Body of pancreas (tissue), 4 donors: ENCODE measurements around the gene IQSEC1. TPM values are rescaled to one million over a fixed set of nuclear protein-coding genes. Genes with fewer than 3 reads are reported as not detected.

Source experiments
- ATAC-seq: fragments of 150-250 bp; one replicate; pipeline ENCODE4 v1.9.1; 2016
- DNase-seq, 4 donors: peaks; one replicate each; pipeline ENCODE4 v3.0.0-alpha.2; 2019
- H3K27ac ChIP-seq, 4 donors: fragments of 200-600 bp; sonication (generic); 1 replicate in 3 of 4; 2 replicates in 1 of 4; pipeline versions ENCODE4 v1.5.1 to v1.6.1; 2016 to 2019; ENCODE audit warnings: mild to moderate bottlenecking in 1 of 4, mixed read lengths in 1 of 4, moderate library complexity in 1 of 4
- H3K27me3 ChIP-seq, 2 donors: fragments of 200-600 bp; sonication (generic); one replicate each; pipeline ENCODE4 v1.6.0; 2016; ENCODE audit warnings: mild to moderate bottlenecking in 1 of 2
- H3K36me3 ChIP-seq, 2 donors: fragments of 200-600 bp; sonication (generic); replicated peaks in 1 of 2; 2 replicates each; pipeline ENCODE4 v1.5.1; 2016; ENCODE audit warnings: low read depth in 2 of 2; ENCODE audit not compliant: insufficient read depth in 1 of 2
- H3K4me1 ChIP-seq: fragments of 200-600 bp; sonication (generic); one replicate; pipeline ENCODE4 v1.6.0; 2016
- H3K4me3 ChIP-seq, 2 donors: fragments of 200-600 bp; sonication (generic); 1 replicate in 1 of 2; 2 replicates in 1 of 2; pipeline ENCODE4 v1.5.1; 2016 to 2019
- H3K9me3 ChIP-seq, 3 donors: fragments of 200-600 bp; sonication (generic); 1 replicate in 2 of 3; 2 replicates in 1 of 3; pipeline ENCODE4 v1.5.1; 2016
- CTCF ChIP-seq, 7 experiments: fragments of 450-650 bp in 4 of 7; fragments of 200-600 bp in 3 of 7; sonication (generic) in 3 of 7; IDR thresholded peaks; one replicate each; pipeline ENCODE4 v1.5.1; 2016 to 2019; ENCODE audit warnings: antibody characterized with exemption in 7 of 7
- POLR2A ChIP-seq, 3 donors: fragments of 450-650 bp; IDR thresholded peaks; one replicate each; pipeline ENCODE4 v1.6.1; 2016; ENCODE audit warnings: antibody characterized with exemption in 3 of 3, mild to moderate bottlenecking in 2 of 3
- WGBS, 2 donors: methylation state at CpG; one replicate each; pipeline ENCODE4 v1.1.5; 2017; 5-methylcytosine and 5-hydroxymethylcytosine counted together
- intact Hi-C: fragments of 100-400 bp; cut with DNase I; formaldehyde crosslinking; loops from one replicate; pipeline ENCODE4 v1.15.1; 2023
- total RNA-seq, 2 donors: library from RNA; depleted of rRNA; stranded (reverse); fragments of >200 nt; gene quantifications; one replicate each; pipeline ENCODE4 v1.1.0, GENCODE V29; 2016

Gene IQSEC1
- total RNA-seq, 2 donors from 2014 or later = 29.6 to 42.2 TPM

GRCh38 chr3:13067778-13068177 lies 5.5 kb downstream of the IQSEC1 start:
- WGBS, 2 donors = 80 to 92% methylated on average over 3 to 4 of the region's 4 CpGs

GRCh38 chr3:13066834-13067233 lies 6.4 kb downstream of the IQSEC1 start:
- intact Hi-C loops = no loop called here
- Histone ChIP-seq H3K4me1 (no peaks in the 10 kb centered on the region), H3K36me3 (no peaks in the 10 kb centered on the region), H3K27me3 (no peaks in the 10 kb centered on the region), H3K9me3 (no peaks in the 10 kb centered on the region), H3K4me3 (no peak overlapping the region), H3K27ac (no peak overlapping the region)
- DNase-seq = no peak
- TF ChIP-seq POLR2A (IDR thresholded peaks at IDR 0.05) (no peak), CTCF (IDR thresholded peaks at IDR 0.05) (no peak)
- WGBS, 2 donors = 90 to 93% methylated on average over 4 of the region's 4 CpGs
- no peak for ATAC-seq

More at GRCh38 chr3:13067778-13068177, 5.5 kb downstream of the IQSEC1 start:
- intact Hi-C loops = no loop called here
- Histone ChIP-seq H3K36me3 (no peaks in the 10 kb centered on the region), H3K4me3 (no peak overlapping the region), H3K27ac (no peak overlapping the region), H3K27me3 (no peaks in the 10 kb centered on the region), H3K4me1 (no peaks in the 10 kb centered on the region), H3K9me3 (no peaks in the 10 kb centered on the region)
- TF ChIP-seq CTCF (IDR thresholded peaks at IDR 0.05) (no peak), POLR2A (IDR thresholded peaks at IDR 0.05) (no peak)
- no peak for DNase-seq
- no peak for ATAC-seq

GRCh38 chr3:13066236-13066635 lies 7.0 kb downstream of the IQSEC1 start:
- WGBS, 2 donors = 74 to 87% methylated on average over 9 to 11 of the region's 11 CpGs
- Histone ChIP-seq H3K27ac (no peak overlapping the region), H3K9me3 (no peaks in the 10 kb centered on the region), H3K36me3 (no peaks in the 10 kb centered on the region), H3K27me3 (no peaks in the 10 kb centered on the region), H3K4me1 (no peaks in the 10 kb centered on the region), H3K4me3 (no peak overlapping the region)
- ATAC-seq (no peak), DNase-seq (no peak)
- TF ChIP-seq POLR2A (IDR thresholded peaks at IDR 0.05) (no peak), CTCF (IDR thresholded peaks at IDR 0.05) (no peak)
- intact Hi-C loops = no loop called here

- WGBS, 2 donors = 70 to 81% methylated on average over 4 of the region's 4 CpGs
- ATAC-seq (no peak), DNase-seq (no peak)
- no peak for TF ChIP-seq CTCF (IDR thresholded peaks at IDR 0.05)
- no peak for TF ChIP-seq POLR2A (IDR thresholded peaks at IDR 0.05)
- H3K36me3 ChIP-seq = no peaks in the 10 kb centered on the region
- no peak overlapping the region for H3K27ac ChIP-seq
- no peaks in the 10 kb centered on the region for H3K4me1 ChIP-seq
- no peaks in the 10 kb centered on the region for H3K9me3 ChIP-seq
- intact Hi-C loops = no loop called here
- H3K4me3 ChIP-seq = no peak overlapping the region
- H3K27me3 ChIP-seq = no peaks in the 10 kb centered on the region
Observed at GRCh38 chr3:13065727-13066126, 7.5 kb downstream of the IQSEC1 start.

DNA sequence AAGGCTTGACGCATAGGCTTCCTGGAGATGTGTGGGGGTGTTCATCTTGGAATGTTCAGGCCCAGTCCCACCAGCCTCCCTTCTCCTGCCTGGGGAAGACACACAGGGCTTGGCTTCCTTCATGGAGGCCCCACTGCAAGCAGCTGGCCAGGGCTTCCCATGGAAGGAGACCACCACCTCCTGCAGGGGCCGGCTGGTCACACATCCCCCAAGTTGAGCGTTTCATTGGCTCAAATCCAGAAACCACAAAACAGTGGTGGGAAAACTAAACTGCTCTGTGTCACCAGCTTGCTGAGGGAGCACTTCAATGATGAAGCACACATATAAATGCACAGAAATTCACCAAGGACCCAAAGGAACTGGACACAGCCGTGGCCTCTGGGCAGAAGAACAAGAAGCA lies 8.3 kb downstream of the IQSEC1 start:
- Histone ChIP-seq H3K9me3 (no peaks in the 10 kb centered on the region), H3K4me1 (no peaks in the 10 kb centered on the region), H3K4me3 (no peak overlapping the region), H3K27me3 (no peaks in the 10 kb centered on the region), H3K27ac (no peak overlapping the region), H3K36me3 (no peaks in the 10 kb centered on the region)
- WGBS, 2 donors = 67 to 75% methylated on average over 3 to 4 of the region's 4 CpGs
- intact Hi-C loops = no loop called here
- ATAC-seq = no peak
- TF ChIP-seq POLR2A (IDR thresholded peaks at IDR 0.05) (no peak), CTCF (IDR thresholded peaks at IDR 0.05) (no peak)
- DNase-seq = no peak
